ENCODE results near the gene ERI3.

DNA sequence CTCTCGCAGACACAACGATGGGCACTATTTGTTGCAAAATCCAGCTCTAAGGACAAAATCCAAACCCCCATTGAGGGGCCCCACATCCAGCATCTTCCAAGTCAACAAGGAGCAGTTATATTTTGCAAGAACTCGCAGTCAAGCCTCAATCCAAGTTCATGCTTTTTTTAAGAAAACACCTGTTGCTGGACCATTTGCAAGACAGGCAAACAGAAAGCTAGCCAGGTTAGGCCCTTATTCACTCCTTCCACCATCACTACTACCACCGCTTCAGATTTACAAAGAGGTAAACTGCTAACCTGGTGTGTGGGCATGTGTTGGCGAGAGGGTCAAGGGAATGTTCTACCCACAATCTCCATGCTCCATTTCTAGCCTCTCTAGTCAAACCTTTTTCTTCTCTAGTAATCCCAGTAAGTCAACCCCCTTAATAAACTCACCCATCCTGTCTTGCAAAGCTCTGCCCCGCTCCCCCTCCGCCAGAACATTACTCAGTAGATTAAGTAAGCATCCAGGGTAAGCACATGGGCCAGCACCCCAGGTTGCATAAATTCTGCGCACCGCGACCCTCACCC is 703 bp downstream of the ERI3 start:
- TF ChIP-seq EZH2 (IDR thresholded peaks at IDR 0.05), result no peak
- TF ChIP-seq POLR2AphosphoS5 (IDR thresholded peaks at IDR 0.05; ENCODE audit: low read depth, low read length), result no peak
- no peak for TF ChIP-seq ZFX (IDR thresholded peaks at IDR 0.05)

Measured in HCT116 (cell line).